Measurements from ENCODE around the gene GNAT1. TPM values are rescaled to one million over a fixed set of nuclear protein-coding genes. Genes with fewer than 3 reads are reported as not detected.
A peak's percentile ranks its signal among the peaks of the same experiment; 100 is the strongest.

The GNAT1 gene
- total and polyA plus RNA-seq, 2 of the 13 experiments (the other 11 are each of a cell fraction or from before 2014, with no cell fraction given), result 0.15 TPM; not detected in 1

DNA sequence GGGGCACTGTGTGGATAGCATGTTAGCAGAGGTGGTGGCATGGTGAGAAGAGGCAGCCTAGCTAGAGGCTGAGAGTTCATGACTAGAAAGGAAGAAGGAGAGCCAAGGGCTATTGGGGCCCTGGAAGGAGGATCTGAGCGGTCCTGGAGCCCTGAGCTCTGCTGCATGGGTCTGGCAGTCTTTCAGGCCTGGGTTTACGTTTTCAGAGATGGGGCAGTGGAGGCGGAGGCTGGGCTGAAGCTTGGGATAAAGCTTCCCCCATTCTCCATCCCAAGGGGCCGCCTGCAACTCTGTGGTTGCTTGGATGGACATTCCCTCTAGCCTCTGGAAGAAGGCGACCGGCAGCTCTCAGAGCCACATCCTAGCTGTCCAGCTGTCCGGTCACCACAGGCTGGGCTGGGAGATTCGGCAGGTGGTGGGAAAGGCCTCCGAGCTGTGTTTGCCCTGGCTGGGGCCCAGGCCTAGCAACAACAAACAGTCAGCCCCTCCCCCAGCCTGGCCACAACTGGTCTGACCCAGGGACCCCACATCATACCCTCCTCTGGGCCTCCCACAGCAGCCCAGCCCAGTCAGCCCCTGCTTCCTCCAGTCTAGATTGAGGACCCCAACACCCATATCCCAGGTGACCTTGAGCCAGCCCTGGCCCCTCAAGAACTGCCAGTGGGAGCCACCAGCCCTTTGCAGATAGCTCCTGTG is 11.9 kb downstream of the GNAT1 start (continued):
- TF ChIP-seq, protein P1, sequence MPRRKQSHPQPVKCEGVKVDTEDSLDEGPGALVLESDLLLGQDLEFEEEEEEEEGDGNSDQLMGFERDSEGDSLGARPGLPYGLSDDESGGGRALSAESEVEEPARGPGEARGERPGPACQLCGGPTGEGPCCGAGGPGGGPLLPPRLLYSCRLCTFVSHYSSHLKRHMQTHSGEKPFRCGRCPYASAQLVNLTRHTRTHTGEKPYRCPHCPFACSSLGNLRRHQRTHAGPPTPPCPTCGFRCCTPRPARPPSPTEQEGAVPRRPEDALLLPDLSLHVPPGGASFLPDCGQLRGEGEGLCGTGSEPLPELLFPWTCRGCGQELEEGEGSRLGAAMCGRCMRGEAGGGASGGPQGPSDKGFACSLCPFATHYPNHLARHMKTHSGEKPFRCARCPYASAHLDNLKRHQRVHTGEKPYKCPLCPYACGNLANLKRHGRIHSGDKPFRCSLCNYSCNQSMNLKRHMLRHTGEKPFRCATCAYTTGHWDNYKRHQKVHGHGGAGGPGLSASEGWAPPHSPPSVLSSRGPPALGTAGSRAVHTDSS (CRISPR knock-in tag; conservative IDR thresholded peaks at IDR 0.05), result no peak
- TF ChIP-seq, protein P2, sequence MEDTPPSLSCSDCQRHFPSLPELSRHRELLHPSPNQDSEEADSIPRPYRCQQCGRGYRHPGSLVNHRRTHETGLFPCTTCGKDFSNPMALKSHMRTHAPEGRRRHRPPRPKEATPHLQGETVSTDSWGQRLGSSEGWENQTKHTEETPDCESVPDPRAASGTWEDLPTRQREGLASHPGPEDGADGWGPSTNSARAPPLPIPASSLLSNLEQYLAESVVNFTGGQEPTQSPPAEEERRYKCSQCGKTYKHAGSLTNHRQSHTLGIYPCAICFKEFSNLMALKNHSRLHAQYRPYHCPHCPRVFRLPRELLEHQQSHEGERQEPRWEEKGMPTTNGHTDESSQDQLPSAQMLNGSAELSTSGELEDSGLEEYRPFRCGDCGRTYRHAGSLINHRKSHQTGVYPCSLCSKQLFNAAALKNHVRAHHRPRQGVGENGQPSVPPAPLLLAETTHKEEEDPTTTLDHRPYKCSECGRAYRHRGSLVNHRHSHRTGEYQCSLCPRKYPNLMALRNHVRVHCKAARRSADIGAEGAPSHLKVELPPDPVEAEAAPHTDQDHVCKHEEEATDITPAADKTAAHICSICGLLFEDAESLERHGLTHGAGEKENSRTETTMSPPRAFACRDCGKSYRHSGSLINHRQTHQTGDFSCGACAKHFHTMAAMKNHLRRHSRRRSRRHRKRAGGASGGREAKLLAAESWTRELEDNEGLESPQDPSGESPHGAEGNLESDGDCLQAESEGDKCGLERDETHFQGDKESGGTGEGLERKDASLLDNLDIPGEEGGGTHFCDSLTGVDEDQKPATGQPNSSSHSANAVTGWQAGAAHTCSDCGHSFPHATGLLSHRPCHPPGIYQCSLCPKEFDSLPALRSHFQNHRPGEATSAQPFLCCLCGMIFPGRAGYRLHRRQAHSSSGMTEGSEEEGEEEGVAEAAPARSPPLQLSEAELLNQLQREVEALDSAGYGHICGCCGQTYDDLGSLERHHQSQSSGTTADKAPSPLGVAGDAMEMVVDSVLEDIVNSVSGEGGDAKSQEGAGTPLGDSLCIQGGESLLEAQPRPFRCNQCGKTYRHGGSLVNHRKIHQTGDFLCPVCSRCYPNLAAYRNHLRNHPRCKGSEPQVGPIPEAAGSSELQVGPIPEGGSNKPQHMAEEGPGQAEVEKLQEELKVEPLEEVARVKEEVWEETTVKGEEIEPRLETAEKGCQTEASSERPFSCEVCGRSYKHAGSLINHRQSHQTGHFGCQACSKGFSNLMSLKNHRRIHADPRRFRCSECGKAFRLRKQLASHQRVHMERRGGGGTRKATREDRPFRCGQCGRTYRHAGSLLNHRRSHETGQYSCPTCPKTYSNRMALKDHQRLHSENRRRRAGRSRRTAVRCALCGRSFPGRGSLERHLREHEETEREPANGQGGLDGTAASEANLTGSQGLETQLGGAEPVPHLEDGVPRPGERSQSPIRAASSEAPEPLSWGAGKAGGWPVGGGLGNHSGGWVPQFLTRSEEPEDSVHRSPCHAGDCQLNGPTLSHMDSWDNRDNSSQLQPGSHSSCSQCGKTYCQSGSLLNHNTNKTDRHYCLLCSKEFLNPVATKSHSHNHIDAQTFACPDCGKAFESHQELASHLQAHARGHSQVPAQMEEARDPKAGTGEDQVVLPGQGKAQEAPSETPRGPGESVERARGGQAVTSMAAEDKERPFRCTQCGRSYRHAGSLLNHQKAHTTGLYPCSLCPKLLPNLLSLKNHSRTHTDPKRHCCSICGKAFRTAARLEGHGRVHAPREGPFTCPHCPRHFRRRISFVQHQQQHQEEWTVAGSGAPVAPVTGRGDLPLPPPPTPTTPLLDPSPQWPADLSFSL (CRISPR knock-in tag; IDR thresholded peaks at IDR 0.05), result no peak
- TF ChIP-seq TRIM24 (CRISPR knock-in tag; IDR thresholded peaks at IDR 0.05) (no peak), ZNF282 (IDR thresholded peaks at IDR 0.05; ENCODE audit: partially characterized antibody) (no peak), MIXL1 (CRISPR knock-in tag; IDR thresholded peaks at IDR 0.05) (no peak), ATF7 (IDR thresholded peaks at IDR 0.05) (no peak), ATF7 (CRISPR knock-in tag; IDR thresholded peaks at IDR 0.05) (no peak), ZNF761 (CRISPR knock-in tag; conservative IDR thresholded peaks at IDR 0.05) (no peak), CEBPB (IDR thresholded peaks at IDR 0.05; ENCODE audit: borderline replicate concordance, low read depth, low read length) (no peak), AKAP8 (CRISPR knock-in tag; IDR thresholded peaks at IDR 0.05) (0 out of 2 replicates have a peak, but pooled peaks have one; percentile 66), ZNF143 (CRISPR knock-in tag; IDR thresholded peaks at IDR 0.05) (no peak), MLLT10 (CRISPR knock-in tag; IDR thresholded peaks at IDR 0.05) (no peak), ZNF510 (CRISPR knock-in tag; IDR thresholded peaks at IDR 0.05; ENCODE audit: low read depth) (no peak), RARG (CRISPR knock-in tag; IDR thresholded peaks at IDR 0.05; ENCODE audit: low read depth) (no peak), CCDC6 (CRISPR knock-in tag; IDR thresholded peaks at IDR 0.05) (peak; percentile 60; the same call in 1 of the 2 replicates), ZNF616 (CRISPR knock-in tag; IDR thresholded peaks at IDR 0.05; ENCODE audit: low read depth) (no peak), CENPT (CRISPR knock-in tag; IDR thresholded peaks at IDR 0.05; ENCODE audit: low read depth) (no peak), ZNF274 (CRISPR knock-in tag; IDR thresholded peaks at IDR 0.05) (no peak)
- TF ChIP-seq, protein P3, sequence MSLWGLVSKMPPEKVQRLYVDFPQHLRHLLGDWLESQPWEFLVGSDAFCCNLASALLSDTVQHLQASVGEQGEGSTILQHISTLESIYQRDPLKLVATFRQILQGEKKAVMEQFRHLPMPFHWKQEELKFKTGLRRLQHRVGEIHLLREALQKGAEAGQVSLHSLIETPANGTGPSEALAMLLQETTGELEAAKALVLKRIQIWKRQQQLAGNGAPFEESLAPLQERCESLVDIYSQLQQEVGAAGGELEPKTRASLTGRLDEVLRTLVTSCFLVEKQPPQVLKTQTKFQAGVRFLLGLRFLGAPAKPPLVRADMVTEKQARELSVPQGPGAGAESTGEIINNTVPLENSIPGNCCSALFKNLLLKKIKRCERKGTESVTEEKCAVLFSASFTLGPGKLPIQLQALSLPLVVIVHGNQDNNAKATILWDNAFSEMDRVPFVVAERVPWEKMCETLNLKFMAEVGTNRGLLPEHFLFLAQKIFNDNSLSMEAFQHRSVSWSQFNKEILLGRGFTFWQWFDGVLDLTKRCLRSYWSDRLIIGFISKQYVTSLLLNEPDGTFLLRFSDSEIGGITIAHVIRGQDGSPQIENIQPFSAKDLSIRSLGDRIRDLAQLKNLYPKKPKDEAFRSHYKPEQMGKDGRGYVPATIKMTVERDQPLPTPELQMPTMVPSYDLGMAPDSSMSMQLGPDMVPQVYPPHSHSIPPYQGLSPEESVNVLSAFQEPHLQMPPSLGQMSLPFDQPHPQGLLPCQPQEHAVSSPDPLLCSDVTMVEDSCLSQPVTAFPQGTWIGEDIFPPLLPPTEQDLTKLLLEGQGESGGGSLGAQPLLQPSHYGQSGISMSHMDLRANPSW (CRISPR knock-in tag; IDR thresholded peaks at IDR 0.05; ENCODE audit: borderline replicate concordance), result no peak
- TF ChIP-seq, protein P4, sequence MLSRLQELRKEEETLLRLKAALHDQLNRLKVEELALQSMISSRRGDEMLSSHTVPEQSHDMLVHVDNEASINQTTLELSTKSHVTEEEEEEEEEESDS (CRISPR knock-in tag; IDR thresholded peaks at IDR 0.05; ENCODE audit: borderline replicate concordance), result no peak

Measured in HepG2 (cell line).